ENCODE data around the gene OPCML. TPM values are rescaled to one million over a fixed set of nuclear protein-coding genes. Genes with fewer than 3 reads are reported as not detected.

The OPCML gene
- total RNA-seq, 2 donors from 2014 or later = 0.34 TPM; not detected in 1

- no peaks in the 10 kb centered on the region for H3K36me3 ChIP-seq
- no peak overlapping the region for H3K4me3 ChIP-seq
- H3K27me3 ChIP-seq (replicated peaks; ENCODE audit: insufficient read depth) = no peaks in the 10 kb centered on the region
- no peaks in the 10 kb centered on the region for H3K9me3 ChIP-seq
- intact Hi-C loops (cut with DNase I) = no loop called here
- H3K4me1 ChIP-seq (replicated peaks) = no peaks in the 10 kb centered on the region
- H3K27ac ChIP-seq = no peak overlapping the region
- no peak for DNase-seq (ENCODE audit: low spot score)
- TF ChIP-seq POLR2A (IDR thresholded peaks at IDR 0.05) (no peak), POLR2AphosphoS5 (IDR thresholded peaks at IDR 0.05) (no peak), CTCF (IDR thresholded peaks at IDR 0.05) (no peak)
- 49% methylated on average over 10 of the region's 10 CpGs for WGBS
These were observed 27.7 kb upstream of the OPCML start for GRCh38 chr11:133559833-133560471.

- no peak for TF ChIP-seq CTCF (IDR thresholded peaks at IDR 0.05)
- TF ChIP-seq POLR2A (IDR thresholded peaks at IDR 0.05) = no peak
- no peak for TF ChIP-seq POLR2AphosphoS5 (IDR thresholded peaks at IDR 0.05)
- no peak for DNase-seq (ENCODE audit: low spot score)
- Histone ChIP-seq H3K9me3 (no peaks in the 10 kb centered on the region), H3K4me3 (no peak overlapping the region), H3K4me1 (replicated peaks) (no peaks in the 10 kb centered on the region), H3K27ac (no peak overlapping the region), H3K36me3 (no peaks in the 10 kb centered on the region), H3K27me3 (replicated peaks; ENCODE audit: insufficient read depth) (no peaks in the 10 kb centered on the region)
- intact Hi-C loops (cut with DNase I) = no loop called here
- 61% methylated on average over 6 of the region's 6 CpGs for WGBS
These were observed 27.1 kb upstream of the OPCML start for GRCh38 chr11:133559382-133559781.

GRCh38 chr11:133555034-133555433 lies 22.7 kb upstream of the OPCML start:
- TF ChIP-seq POLR2A (IDR thresholded peaks at IDR 0.05) (no peak), POLR2AphosphoS5 (IDR thresholded peaks at IDR 0.05) (no peak), CTCF (IDR thresholded peaks at IDR 0.05) (no peak)

GRCh38 chr11:133553885-133554740 lies 21.8 kb upstream of the OPCML start:
- intact Hi-C loops (cut with DNase I) = no loop called here
- no peaks in the 10 kb centered on the region for H3K9me3 ChIP-seq
- no peaks in the 10 kb centered on the region for H3K4me1 ChIP-seq (replicated peaks)
- H3K36me3 ChIP-seq = no peaks in the 10 kb centered on the region
- H3K27me3 ChIP-seq (replicated peaks; ENCODE audit: insufficient read depth) = no peaks in the 10 kb centered on the region
- 79% methylated on average over 22 of the region's 22 CpGs for WGBS
- H3K4me3 ChIP-seq = no peak overlapping the region
- no peak for DNase-seq (ENCODE audit: low spot score)
- no peak for TF ChIP-seq POLR2A (IDR thresholded peaks at IDR 0.05)
- no peak overlapping the region for H3K27ac ChIP-seq

More at GRCh38 chr11:133555034-133555433, 22.7 kb upstream of the OPCML start:
- H3K27ac ChIP-seq = no peak overlapping the region
- H3K36me3 ChIP-seq = no peaks in the 10 kb centered on the region
- intact Hi-C loops (cut with DNase I) = no loop called here
- H3K4me1 ChIP-seq (replicated peaks) = no peaks in the 10 kb centered on the region
- 33% methylated on average over 6 of the region's 6 CpGs for WGBS
- no peaks in the 10 kb centered on the region for H3K9me3 ChIP-seq
- DNase-seq (ENCODE audit: low spot score) = no peak
- no peak overlapping the region for H3K4me3 ChIP-seq
- H3K27me3 ChIP-seq (replicated peaks; ENCODE audit: insufficient read depth) = no peaks in the 10 kb centered on the region

GRCh38 chr11:133552938-133553337 lies 20.6 kb upstream of the OPCML start:
- intact Hi-C loops (cut with DNase I) = no loop called here
- Histone ChIP-seq H3K27me3 (replicated peaks; ENCODE audit: insufficient read depth) (no peaks in the 10 kb centered on the region), H3K4me3 (no peak overlapping the region), H3K27ac (no peak overlapping the region), H3K36me3 (no peaks in the 10 kb centered on the region), H3K4me1 (replicated peaks) (no peaks in the 10 kb centered on the region), H3K9me3 (no peaks in the 10 kb centered on the region)
- WGBS = 80% methylated on average over 6 of the region's 6 CpGs
- no peak for DNase-seq (ENCODE audit: low spot score)
- TF ChIP-seq POLR2AphosphoS5 (IDR thresholded peaks at IDR 0.05) (no peak), CTCF (IDR thresholded peaks at IDR 0.05) (no peak), POLR2A (IDR thresholded peaks at IDR 0.05) (no peak)

All from prostate gland (tissue), 2 donors.